GM19043 (cell line): Measurements from ENCODE around the gene C9orf50.
"Not testable (repeated sequence)": the region's sequence is repeated elsewhere in the genome, so short reads cannot be mapped to it uniquely, and the experiment has no call there.

ENCODE experiments used
- ATAC-seq: cut with Tn5 transposase; IDR thresholded peaks from one replicate; pipeline ENCODE4 v1.9.1; 2021; ENCODE audit warnings: low read depth; ENCODE audit not compliant: unreplicated experiment

C9orf50 gene

DNA sequence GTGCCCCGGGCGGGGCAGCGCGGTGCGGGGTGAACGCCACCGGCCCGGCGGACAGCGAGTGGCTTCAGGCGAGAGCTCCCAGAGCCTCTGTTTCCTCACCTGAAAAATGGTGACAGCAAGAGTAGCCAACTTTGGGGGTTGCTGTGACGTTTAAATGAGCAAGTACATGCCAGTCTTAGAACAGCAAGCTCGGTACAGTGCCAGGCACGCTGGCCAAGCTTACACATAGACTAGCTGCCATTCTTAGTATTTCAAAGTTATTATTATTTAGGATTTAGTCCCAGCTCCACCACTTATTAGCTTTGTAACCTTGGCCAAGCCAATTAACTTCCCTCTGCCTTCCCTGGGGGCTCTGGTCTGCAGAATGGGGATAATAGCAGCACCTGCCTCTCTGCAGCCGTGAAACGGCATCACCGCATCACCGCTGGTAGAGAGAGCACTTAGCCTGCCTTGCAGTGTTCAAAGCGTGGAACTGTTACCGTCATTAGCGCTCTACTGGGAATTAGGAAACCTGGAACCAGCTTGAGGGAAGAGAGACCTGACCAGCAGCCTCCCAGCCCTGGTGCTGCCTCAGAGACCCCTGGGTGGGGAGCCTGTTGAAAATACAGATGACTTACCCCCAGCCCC, at the start of gene C9orf50:
Gene C9orf50, minus strand, starts transcription at position 433 of the 627 bp plus-strand sequence. CDS start 527 bp downstream, outside the sequence.
- ATAC-seq: no peak

DNA sequence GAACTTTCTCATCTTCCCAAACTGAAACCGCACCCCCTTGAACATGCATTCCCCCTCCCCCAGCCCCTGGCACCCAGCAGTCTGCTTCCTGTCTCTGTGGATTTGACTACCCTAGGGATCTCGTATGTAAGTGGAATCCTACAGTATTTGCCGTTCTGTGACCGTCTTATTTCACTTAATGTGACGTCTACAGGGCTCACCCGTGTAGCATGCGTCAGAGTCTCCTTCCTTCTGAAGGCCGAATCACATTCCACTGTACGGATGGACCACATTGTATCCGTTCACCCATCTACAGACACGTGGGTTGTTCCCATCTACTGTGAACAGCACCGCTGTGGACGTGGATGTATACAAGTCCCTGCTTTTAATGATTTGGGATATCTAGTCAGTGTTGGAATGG, 49.0 kb upstream of the C9orf50 start:
- no peak for ATAC-seq

- ATAC-seq: no peak
These were observed 48.3 kb upstream of the C9orf50 start for GRCh38 chr9:129669141-129669718.

DNA sequence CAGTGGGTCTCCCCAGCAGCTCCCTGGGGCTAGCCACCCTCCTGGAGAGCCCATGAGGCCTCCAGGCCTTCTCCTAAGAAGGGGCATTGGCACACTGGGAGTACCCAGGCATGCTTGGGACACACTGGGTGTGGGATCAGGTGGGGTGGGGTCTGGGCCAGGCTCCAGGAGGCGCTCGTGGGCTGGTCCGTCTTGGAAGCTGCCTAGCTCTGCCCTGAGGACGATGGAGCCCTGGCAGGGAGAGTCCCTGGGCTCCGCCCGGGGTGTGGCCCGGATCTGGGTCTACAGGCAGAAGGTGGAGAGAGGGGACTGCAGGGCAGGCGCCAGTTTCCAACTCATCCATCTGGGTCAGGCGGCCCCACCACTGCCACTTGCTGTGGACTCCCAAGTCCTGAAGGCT, 46.9 kb upstream of the C9orf50 start:
- ATAC-seq: no peak

GRCh38 chr9:129667378-129667777, 46.5 kb upstream of the C9orf50 start:
- ATAC-seq: no peak

DNA sequence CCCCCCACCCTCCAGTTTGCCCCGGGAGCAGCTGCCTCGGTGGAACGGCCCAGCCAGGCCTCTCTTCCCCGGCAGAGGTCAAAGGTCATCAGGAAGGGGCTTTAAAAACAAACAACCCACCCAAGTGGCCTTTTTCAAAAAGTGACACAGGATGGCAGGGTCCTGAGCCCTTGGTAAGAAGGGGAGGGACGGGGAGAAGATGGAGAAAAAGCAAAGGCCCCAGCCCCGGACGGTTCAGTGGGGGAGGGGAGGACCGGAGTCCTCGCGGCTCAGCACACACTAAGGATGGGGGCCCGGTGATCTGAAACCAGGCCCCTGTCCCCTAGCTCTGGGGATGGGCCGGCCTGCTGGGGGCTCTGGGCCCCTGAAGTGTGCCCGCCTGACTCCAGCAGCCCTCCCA, 45.7 kb upstream of the C9orf50 start:
- ATAC-seq: no peak

DNA sequence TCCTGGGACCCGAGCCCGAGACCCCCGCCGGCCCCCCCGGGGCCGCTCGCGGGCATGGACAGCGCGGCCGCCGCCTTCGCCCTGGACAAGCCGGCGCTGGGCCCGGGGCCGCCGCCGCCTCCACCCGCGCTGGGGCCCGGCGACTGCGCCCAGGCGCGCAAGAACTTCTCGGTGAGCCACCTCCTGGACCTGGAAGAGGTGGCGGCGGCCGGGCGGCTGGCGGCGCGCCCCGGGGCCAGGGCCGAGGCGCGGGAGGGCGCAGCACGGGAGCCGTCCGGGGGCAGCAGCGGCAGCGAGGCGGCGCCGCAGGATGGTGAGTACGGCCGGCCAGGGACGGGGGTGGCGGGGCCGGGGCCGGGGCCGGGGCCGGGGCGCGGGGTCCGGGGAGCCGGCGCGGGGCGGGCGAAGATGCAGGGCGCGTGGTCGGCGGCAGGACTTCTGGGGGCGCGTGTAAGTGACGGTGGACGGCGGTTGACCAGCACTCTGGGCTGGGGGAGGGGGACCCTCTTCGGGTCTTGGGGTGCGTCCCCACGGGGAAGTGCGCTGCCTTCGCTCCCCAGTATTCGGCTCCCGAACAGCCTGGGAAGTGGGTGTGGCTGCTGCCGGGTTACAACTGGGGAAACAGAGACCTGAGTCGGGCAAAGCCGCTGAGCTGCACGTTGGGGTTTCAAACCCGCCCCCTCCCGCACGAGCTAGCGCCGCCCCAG, 45.1 kb upstream of the C9orf50 start:
- no peak for ATAC-seq

DNA sequence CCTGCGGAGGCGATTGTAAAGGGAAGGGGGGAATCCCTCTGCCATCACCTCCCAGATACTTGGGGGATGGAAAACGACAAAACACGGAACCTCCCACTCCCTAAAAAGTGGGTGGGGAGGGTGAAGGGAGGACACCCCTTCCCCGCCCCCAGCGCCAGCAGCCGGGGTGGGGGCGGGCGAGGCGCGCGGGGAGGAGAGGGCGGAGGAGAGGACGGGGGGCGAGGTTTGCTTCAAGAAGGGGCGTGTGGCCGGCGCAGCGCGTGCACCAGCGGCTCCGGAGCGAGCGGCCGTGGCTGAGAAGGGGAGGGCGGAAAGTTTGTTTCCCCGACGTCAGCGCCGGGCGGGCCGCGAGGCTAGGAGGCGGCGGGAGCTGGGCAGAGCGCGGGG, 44.5 kb upstream of the C9orf50 start, which contains the start of gene PRRX2:
Gene PRRX2, plus strand, starts transcription at position 259 of the 387 bp plus-strand sequence. CDS start 221 bp downstream, outside the sequence.
- no peak for ATAC-seq

DNA sequence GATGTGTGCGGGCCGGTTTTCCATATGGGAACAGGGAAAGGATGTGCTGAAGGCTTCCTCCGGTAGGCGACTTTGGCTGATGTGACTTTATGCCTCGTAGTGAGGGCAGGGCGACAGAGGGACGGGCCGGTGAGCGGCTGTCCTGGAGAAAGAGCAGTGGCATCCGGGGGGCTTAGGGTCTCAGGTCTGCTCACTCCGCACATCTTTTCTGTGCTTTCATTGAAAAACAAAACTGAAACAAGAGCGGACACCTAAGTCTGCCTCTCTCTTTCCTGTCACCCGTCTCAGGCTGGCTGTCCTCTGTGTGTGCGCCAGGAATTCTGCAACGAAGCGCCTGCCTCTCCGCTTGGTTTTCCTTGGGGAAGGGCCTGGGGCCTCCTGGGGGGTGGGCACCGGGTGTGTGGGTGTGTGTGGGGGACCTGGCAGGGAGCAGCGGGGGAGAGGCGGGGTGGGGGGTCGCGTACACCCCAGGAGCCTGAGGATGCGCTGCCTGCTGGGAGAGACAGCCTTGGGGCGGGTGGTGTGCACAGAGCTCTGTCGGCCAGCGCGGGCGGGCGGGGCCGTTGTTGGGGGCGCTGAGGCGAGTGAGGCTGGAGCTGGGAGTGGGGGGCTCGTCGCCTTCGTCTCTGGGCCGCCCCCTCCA, 44.0 kb upstream of the C9orf50 start:
- ATAC-seq: no peak

GRCh38 chr9:129662239-129662638, 41.3 kb upstream of the C9orf50 start:
- ATAC-seq: not testable (repeated sequence)

- no peak for ATAC-seq
These were observed 40.1 kb upstream of the C9orf50 start for GRCh38 chr9:129661029-129661428.

DNA sequence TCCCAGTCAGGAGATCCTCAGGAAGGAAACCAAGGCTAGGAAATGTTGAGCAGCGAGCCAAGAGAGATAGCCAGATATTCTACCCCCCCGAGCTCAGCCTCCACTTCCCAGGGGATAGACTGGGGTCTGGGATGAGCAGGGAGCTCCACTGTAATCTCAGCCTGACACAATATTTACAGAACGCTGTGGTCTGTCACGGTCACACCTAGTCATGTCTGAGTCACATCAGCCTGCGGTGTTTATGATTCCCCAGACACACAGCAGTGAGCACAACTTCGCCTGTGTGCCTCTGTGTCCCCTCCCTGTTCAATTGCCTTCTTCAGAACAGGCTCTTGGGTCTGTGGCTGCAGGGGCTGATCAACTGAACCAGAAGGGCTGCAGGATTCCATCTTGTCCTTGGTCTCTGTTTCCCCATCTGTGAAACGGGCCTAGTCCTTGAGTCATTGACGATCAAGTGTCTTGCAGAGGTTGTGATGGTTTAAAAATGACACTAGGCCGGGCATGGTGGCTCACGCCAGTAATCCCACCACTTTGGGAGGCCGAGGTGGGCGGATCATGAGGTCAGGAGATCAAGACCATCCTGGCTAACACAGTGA, 36.0 kb upstream of the C9orf50 start:
- no peak for ATAC-seq

- ATAC-seq: no peak
These were observed 34.8 kb upstream of the C9orf50 start for GRCh38 chr9:129655696-129656095.

- no peak for ATAC-seq
These were observed 34.3 kb upstream of the C9orf50 start for GRCh38 chr9:129655154-129655553.

DNA sequence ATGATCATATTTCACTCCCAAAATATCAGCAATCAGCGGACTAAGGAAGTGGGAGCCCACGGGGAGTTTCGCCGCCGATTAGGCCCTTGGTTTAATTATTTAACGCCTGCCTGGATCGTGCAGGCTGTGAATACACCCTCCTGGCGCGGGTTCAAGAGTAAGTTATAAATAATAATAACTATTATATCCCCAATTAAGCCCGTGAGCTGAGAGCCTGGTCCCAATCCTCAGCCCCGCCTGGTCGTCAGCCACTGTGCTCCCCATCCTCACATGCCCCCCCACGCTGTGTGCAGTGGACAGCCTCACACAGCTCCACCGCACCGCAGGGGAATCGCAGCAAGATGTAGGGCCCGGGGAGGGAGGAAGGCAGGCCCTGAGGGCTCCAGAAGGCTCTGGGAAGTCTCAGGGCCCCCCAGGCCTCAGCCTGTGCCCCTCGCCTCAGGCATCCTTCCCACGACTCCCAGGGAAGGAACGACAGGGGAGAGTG, 33.7 kb upstream of the C9orf50 start:
- ATAC-seq: no peak

DNA sequence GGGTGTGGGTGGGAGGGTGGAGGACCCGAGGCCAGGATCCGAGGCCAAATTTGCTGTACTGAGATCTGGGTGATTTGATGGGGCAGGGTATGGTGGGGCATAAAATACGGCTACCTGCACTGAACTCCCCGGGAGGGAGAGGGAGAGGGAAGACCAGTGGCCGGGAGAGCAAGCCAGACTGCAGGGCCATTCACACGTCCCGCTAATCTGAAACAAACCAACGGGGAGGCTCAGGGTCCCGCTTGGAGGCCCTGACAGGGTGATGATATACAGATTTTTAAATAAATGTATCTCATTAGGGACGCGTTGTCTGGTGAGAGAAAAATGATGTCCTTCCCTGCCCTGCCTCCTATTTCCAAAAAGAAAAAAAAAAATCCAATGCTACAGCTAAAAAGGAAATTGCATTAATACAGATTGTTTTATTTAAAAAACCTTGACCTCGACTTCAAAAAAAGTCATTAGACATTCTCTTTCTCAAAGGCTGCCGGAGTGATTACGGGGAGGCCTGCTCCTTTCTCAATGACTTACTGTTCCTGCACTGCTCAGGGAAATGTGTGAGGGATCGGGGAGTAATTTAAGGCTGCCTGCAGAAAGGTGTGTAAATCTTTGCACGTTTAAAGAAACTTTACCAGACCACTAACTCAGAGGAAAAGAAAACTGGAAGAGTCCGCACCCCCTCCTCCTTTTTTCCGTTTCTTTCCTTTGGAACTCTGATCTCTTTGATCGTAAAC, 33.1 kb upstream of the C9orf50 start:
- no peak for ATAC-seq

- ATAC-seq: no peak
These were observed 29.9 kb upstream of the C9orf50 start for GRCh38 chr9:129650680-129651235.

GRCh38 chr9:129649726-129650679, 29.1 kb upstream of the C9orf50 start:
- ATAC-seq: no peak

DNA sequence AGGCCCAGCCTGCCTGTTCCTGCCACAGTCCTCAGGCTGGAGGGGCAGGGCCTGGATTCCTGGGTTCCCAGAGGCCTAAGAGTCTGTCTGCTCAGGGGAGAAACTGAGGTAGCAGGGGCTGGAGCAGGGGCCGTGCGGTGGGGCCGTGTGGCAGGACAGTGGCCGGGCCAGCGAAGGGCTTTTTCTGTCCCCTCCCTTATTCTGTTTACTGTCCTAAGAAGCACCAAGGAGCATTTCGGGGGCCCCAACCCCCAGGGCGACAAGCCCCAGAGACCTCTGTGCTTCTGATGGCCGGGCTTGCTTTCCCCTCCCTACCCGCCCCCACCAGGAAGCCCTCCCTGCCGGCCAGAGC, 27.8 kb upstream of the C9orf50 start:
- no peak for ATAC-seq
